Upper lobe of left lung (tissue), 6 donors: ENCODE data around the gene GLI3. TPM values are rescaled to one million over a fixed set of nuclear protein-coding genes. Genes with fewer than 3 reads are reported as not detected.

Source experiments
- ATAC-seq, 2 donors: fragments of 200-7000 bp; cut with Tn5 transposase; one replicate each; pipeline ENCODE4 v1.9.1; 2022; ENCODE audit warnings: mild to moderate bottlenecking in 2 of 2, moderate library complexity in 2 of 2; ENCODE audit not compliant: low FRiP score in 2 of 2
- DNase-seq, 2 donors: peaks; one replicate each; pipeline ENCODE4 v3.0.0-alpha.2; 2019 to 2020
- H3K27ac ChIP-seq, 4 donors: fragments of 200-600 bp; sonication (generic); one replicate each; pipeline ENCODE4 v1.5.1; 2016 to 2019
- H3K27me3 ChIP-seq, 4 donors: fragments of 200-600 bp; sonication (generic); one replicate each; pipeline ENCODE4 v1.5.1; 2017 to 2019
- H3K36me3 ChIP-seq, 4 donors: fragments of 200-600 bp; sonication (generic); one replicate each; pipeline ENCODE4 v1.5.1; 2016 to 2019
- H3K4me1 ChIP-seq, 4 donors: fragments of 200-600 bp; sonication (generic); one replicate each; pipeline ENCODE4 v1.5.1; 2018 to 2019
- H3K4me3 ChIP-seq, 4 donors: fragments of 200-600 bp; sonication (generic); one replicate each; pipeline ENCODE4 v1.5.1; 2017 to 2019; ENCODE audit warnings: mild to moderate bottlenecking in 2 of 4, moderate library complexity in 1 of 4
- H3K9me3 ChIP-seq, 4 donors: fragments of 200-600 bp; sonication (generic); one replicate each; pipeline ENCODE4 v1.5.1; 2018 to 2019
- EP300 ChIP-seq, 4 donors: sonication (generic); formaldehyde crosslinking; IDR thresholded peaks; one replicate each; pipeline ENCODE4 v1.5.1; 2017; ENCODE audit warnings: antibody characterized with exemption in 4 of 4, control low read depth in 2 of 4
- POLR2A ChIP-seq, 4 donors: fragments of 450-650 bp; IDR thresholded peaks; one replicate each; pipeline ENCODE4 v1.5.1; 2016 to 2017; ENCODE audit warnings: antibody characterized with exemption in 4 of 4, mild to moderate bottlenecking in 2 of 4
- POLR2AphosphoS5 ChIP-seq, 2 donors: sonication (generic); formaldehyde crosslinking; IDR thresholded peaks; one replicate each; pipeline ENCODE4 v1.5.1; 2017; ENCODE audit warnings: antibody characterized with exemption in 2 of 2
- WGBS, 2 donors: methylation state at CpG; one replicate each; pipeline ENCODE4 v1.1.5; 2017 to 2018; 5-methylcytosine and 5-hydroxymethylcytosine counted together
- total RNA-seq, 6 donors: library from RNA; depleted of rRNA in 4 of 6; stranded (reverse); fragments of >200 nt in 4 of 6; gene quantifications; one replicate each; pipeline versions ENCODE4 v1.1.0 to v1.2.1, GENCODE V29; 2016 to 2021
- TF ChIP-seq, protein P1 (sequence below), 6 experiments: fragments of 450-650 bp in 4 of 6; fragments of 200-600 bp in 2 of 6; sonication (generic) in 2 of 6; IDR thresholded peaks; one replicate each; pipeline ENCODE4 v1.5.1; 2016 to 2019; ENCODE audit warnings: antibody characterized with exemption in 6 of 6
- donor health status: DM: no; HTN: no; CAD: no; lungs with moderate emphysema.
- donor health status: DM: no; HTN: yes; CAD: no; lungs with severe emphysema.

The GLI3 gene
- total RNA-seq, 6 donors from 2014 or later, result 5.2 to 19.4 (median 14.9) TPM

DNA sequence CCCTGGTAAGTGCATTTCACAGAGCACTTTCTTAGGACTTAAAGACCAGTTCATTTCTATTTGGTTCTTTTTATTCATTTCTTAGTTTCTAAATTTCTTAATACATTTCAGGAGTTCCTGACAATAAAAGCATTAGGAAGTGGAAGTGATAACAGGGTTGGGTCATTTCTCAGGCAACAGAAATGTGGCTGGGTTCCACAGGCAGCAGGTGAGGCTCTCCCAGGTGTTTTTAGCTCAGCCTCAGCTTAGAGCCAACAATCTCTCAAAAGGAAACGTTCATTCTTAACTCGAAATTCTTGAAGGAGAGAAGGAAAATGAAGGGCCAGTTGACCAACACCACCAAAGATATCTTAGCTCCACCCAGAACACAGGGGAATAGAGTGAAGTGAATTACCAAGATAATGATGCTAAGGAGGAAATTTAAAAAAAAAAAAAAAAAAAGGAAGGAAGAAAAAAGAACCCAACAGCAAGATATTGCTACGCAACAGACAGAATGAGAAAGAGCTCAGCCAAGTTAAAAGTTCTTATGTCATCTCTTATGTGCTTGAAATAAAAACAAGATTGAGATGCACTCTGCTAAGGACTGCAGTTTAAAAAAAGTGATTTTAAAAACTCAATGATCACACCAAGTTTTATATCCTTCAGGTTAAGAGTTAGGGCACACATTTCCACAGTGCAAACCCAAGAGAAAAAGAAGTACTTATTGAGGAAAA lies 230.1 kb downstream of the GLI3 start:
- no peaks in the 10 kb centered on the region for H3K9me3 ChIP-seq
- DNase-seq (no peak), ATAC-seq (peak in 1 of 2 donors; percentile 49)
- H3K36me3 ChIP-seq, result peaks cover 0 to 3% (median 0%) of the 10 kb centered on the region in 4 donors
- H3K27ac ChIP-seq, result no peak overlapping the region
- 57 to 68% methylated on average over 3 of the region's 3 CpGs for WGBS, 2 donors
- H3K4me3 ChIP-seq, result no peak overlapping the region
- H3K4me1 ChIP-seq, result no peaks in the 10 kb centered on the region
- TF ChIP-seq, protein P1, sequence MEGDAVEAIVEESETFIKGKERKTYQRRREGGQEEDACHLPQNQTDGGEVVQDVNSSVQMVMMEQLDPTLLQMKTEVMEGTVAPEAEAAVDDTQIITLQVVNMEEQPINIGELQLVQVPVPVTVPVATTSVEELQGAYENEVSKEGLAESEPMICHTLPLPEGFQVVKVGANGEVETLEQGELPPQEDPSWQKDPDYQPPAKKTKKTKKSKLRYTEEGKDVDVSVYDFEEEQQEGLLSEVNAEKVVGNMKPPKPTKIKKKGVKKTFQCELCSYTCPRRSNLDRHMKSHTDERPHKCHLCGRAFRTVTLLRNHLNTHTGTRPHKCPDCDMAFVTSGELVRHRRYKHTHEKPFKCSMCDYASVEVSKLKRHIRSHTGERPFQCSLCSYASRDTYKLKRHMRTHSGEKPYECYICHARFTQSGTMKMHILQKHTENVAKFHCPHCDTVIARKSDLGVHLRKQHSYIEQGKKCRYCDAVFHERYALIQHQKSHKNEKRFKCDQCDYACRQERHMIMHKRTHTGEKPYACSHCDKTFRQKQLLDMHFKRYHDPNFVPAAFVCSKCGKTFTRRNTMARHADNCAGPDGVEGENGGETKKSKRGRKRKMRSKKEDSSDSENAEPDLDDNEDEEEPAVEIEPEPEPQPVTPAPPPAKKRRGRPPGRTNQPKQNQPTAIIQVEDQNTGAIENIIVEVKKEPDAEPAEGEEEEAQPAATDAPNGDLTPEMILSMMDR (IDR thresholded peaks at IDR 0.05), result no peak
- H3K27me3 ChIP-seq, result no peaks in the 10 kb centered on the region

DNA sequence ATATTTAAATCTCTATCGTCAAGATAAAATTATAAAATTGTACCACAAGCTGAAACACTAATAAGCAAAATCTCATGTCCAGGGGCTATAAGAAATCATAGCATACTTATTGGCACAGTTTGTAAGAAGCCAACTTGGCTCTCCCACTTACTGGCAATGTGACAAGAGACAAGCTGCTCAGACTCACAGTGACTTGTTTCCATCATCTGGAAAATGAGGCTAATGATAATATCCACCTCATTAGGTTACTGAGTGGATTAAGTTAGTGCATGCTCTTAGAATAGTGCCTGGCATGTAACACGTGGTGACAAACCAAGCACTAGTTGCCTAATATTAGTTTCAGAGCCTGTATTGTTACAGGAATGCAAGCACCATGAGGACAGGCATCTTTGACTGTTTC lies 234.4 kb downstream of the GLI3 start:
- ATAC-seq (no peak), DNase-seq (no peak)
- Histone ChIP-seq H3K4me3 (no peak overlapping the region), H3K9me3 (no peaks in the 10 kb centered on the region), H3K27ac (no peak overlapping the region), H3K27me3 (no peaks in the 10 kb centered on the region), H3K36me3 (no peaks in the 10 kb centered on the region), H3K4me1 (no peaks in the 10 kb centered on the region)
- 72 to 78% methylated on average over 2 of the region's 2 CpGs for WGBS, 2 donors
- TF ChIP-seq EP300 (IDR thresholded peaks at IDR 0.05), result no peak
- TF ChIP-seq POLR2AphosphoS5 (IDR thresholded peaks at IDR 0.05), result no peak
- TF ChIP-seq POLR2A (IDR thresholded peaks at IDR 0.05), result no peak
- TF ChIP-seq, protein P1 (IDR thresholded peaks at IDR 0.05), result no peak

- 95 to 97% methylated on average over 6 of the region's 6 CpGs for WGBS, 2 donors
- Histone ChIP-seq H3K27me3 (no peaks in the 10 kb centered on the region), H3K4me3 (no peak overlapping the region), H3K4me1 (peaks cover 0 to 10% (median 4%) of the 10 kb centered on the region in 4 donors), H3K36me3 (no peaks in the 10 kb centered on the region), H3K9me3 (no peaks in the 10 kb centered on the region), H3K27ac (no peak overlapping the region)
- no peak for DNase-seq
- ATAC-seq, result no peak
- TF ChIP-seq EP300 (IDR thresholded peaks at IDR 0.05) (no peak), POLR2AphosphoS5 (IDR thresholded peaks at IDR 0.05) (no peak), POLR2A (IDR thresholded peaks at IDR 0.05) (no peak)
- TF ChIP-seq, protein P1 (IDR thresholded peaks at IDR 0.05), result no peak
These were observed 237.2 kb downstream of the GLI3 start for GRCh38 chr7:41999736-42000283.

GRCh38 chr7:41998041-41998440 lies 239.0 kb downstream of the GLI3 start:
- 85 to 94% methylated on average over 2 of the region's 2 CpGs for WGBS, 2 donors
- Histone ChIP-seq H3K27ac (no peak overlapping the region), H3K36me3 (no peaks in the 10 kb centered on the region), H3K9me3 (no peaks in the 10 kb centered on the region), H3K4me1 (peaks cover 13 to 26% (median 18%) of the 10 kb centered on the region in 4 donors), H3K27me3 (no peaks in the 10 kb centered on the region), H3K4me3 (no peak overlapping the region)
- TF ChIP-seq, protein P1 (IDR thresholded peaks at IDR 0.05), result no peak
- TF ChIP-seq POLR2AphosphoS5 (IDR thresholded peaks at IDR 0.05) (no peak), POLR2A (IDR thresholded peaks at IDR 0.05) (no peak), EP300 (IDR thresholded peaks at IDR 0.05) (no peak)
- DNase-seq, result no peak
- no peak for ATAC-seq

GRCh38 chr7:41997151-41997550 lies 239.9 kb downstream of the GLI3 start:
- DNase-seq (no peak), ATAC-seq (no peak)
- Histone ChIP-seq H3K36me3 (no peaks in the 10 kb centered on the region), H3K27ac (no peak overlapping the region), H3K9me3 (no peaks in the 10 kb centered on the region), H3K27me3 (no peaks in the 10 kb centered on the region), H3K4me3 (no peak overlapping the region), H3K4me1 (peaks cover 15 to 34% (median 20%) of the 10 kb centered on the region in 4 donors)
- 92 to 93% methylated on average over 2 of the region's 2 CpGs for WGBS, 2 donors
- TF ChIP-seq, protein P1 (IDR thresholded peaks at IDR 0.05), result no peak
- TF ChIP-seq POLR2AphosphoS5 (IDR thresholded peaks at IDR 0.05), result no peak
- TF ChIP-seq EP300 (IDR thresholded peaks at IDR 0.05), result no peak
- no peak for TF ChIP-seq POLR2A (IDR thresholded peaks at IDR 0.05)
